ENCODE data around the gene RPSA.
"Not testable (repeated sequence)": the region's sequence is repeated elsewhere in the genome, so short reads cannot be mapped to it uniquely, and the experiment has no call there.

The RPSA gene

DNA sequence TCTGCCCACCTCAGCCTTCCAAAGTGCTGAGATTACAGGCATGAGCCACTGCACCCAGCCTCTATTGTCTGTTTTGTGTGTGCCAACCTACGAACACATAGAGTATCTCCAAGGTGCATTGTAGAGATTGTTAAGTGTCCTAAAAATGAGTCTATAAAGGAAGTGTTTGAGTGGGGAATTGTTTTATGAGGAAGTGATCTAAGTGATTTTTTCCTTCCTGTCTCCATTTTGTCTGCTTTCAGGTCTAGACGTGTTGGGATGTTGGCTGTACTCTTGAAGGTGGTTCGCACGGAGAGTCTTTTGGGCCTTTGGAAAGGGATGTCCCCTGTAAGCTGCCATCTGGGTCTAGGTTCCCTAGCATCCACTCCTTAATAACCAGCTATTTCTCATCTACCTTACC, 16.3 kb upstream of the RPSA start:
- DNase-seq, result no peak

DNA sequence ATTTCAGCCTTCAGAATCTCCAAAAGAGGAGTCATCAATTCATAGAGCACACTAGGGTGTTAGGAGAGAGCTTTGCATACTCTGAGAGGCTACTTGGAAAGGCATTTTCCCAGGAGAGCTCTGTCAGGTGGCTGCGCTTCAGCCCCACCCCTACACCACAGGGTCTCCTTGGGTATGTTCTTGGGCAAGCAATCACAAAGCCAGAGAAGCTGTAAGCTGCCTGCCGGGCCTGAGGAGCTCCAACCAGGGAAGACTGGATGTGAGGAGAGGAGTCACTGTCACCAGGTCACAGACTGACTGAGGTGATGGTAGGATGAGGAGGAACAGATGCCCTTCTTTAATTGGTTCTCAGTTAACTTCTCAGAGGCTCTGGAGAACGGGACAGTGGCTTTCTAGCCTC, 9.8 kb upstream of the RPSA start:
- no peak for DNase-seq

DNA sequence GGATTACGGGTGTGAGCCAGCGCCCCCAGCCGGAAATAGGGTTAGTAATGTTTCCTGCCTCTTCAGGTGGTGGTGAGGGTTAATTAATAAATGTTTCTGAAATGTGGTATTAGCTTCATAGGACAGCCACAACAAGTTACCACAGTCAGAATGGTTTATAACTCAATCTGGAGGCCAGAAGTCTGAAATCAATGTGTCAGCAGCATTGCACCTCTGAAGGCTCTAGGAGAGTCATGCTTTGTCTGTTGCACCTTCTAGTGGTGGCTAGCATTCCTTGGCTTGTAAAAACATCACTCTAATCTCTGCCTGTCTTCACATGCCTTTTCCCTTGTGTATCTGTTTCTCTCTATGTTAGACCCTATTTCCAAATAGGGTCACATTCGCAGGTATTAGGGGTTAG, 7.8 kb upstream of the RPSA start:
- no peak for DNase-seq

DNA sequence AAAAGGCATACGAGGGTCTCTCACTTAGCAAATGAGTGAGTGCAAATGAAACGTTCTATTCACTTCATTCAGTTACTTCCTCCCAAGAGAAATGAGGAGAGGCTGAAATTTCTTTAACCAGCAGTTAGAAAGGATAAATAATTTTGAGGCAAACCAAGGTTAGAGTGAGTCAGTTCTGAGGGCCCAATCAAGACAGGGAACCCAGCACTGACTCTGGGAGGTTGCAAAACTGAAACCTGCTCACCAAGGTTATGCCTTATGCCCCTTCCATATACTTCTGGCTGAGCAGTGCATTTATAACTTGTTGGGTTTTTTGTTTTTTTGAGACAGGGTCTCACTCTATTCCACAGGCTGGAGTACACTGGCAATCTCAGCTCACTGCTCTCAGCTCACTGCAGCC, 4.5 kb upstream of the RPSA start:
- DNase-seq, result no peak

DNA sequence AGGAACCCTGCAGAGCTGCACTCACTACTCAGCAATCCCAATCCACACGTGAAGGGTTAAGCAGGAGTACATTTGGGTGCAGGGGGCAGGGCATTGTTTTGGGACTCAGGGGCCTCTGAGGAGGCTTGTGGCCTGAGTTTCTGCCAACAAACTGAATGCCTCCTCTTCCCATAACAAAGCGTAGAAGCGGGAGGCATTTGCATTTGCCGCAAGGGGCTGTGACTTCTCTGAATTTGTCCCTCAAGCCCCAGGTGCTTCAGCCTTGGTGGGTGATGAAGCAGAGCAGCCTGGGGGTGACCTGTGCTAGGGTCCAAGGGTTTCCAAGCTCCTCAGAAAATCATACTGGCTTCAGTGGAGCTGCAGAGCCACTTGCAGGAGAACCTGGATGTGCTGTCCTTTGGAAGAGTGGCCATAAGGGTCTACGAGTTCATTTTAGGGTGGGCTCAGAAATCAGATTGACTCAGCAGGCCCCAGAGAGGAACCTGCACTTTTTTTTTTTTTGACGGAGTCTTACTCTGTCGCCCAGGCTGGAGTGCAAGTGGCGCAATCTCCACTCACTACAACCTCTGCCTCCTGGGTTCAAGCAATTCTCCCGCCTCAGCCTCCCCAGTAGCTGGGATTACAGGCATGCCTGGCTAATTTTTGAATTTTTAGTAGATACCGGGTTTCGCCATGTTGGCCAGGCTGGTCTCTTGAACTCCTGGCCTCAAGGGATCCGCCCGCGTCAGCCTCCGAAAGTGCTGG, 1.4 kb upstream of the RPSA start:
- no peak for DNase-seq

DNA sequence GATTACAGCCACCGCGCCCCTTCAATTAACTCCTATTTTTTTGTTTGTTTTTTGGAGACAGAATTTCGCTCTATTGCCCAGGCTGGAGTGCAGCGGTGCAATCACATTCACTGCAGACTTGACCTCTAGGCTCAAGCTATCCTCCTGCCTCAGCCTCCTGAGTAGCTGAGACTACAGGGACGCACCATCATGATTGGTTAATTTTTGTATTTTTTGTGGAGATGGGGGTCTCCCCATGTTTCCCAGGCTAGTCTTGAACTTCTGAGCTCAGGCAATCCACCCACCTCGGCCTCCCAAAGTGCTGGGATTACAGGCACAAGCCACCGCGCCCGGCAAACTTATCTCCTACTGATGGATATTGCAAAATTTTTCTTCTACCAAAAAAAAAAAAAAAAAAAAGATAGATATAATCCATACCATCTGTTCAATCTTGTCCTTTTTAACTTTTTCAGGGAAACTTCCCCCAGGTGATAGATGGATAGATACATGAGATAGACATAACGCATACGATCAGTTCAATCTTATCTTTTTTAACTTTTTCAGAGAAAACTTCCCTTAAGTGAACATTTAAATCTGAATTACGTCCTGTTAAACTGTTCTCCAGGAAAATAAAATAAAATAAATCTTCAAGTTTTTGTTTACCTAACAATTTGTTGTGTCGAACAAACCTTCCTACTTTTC, 693 bp upstream of the RPSA start:
- DNase-seq, result no peak

DNA sequence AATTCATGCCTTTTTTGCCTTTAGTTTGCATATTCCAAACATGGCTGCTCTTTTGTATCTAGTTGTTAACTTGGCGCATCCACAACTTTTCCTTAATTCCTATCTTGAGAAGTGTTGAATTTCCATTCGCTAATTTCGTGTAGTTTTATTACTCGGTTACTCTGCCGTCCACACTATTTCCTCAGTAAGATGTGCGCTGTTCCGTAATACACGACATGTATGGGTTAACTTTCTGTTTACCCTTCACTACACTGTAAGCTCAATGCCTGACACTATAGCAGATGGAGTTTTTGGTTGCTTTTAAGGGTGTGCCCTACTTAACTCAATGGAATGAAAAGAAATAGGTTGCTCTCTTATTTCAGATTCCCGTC, 724 bp downstream of the RPSA start:
- DNase-seq, result no peak

DNA sequence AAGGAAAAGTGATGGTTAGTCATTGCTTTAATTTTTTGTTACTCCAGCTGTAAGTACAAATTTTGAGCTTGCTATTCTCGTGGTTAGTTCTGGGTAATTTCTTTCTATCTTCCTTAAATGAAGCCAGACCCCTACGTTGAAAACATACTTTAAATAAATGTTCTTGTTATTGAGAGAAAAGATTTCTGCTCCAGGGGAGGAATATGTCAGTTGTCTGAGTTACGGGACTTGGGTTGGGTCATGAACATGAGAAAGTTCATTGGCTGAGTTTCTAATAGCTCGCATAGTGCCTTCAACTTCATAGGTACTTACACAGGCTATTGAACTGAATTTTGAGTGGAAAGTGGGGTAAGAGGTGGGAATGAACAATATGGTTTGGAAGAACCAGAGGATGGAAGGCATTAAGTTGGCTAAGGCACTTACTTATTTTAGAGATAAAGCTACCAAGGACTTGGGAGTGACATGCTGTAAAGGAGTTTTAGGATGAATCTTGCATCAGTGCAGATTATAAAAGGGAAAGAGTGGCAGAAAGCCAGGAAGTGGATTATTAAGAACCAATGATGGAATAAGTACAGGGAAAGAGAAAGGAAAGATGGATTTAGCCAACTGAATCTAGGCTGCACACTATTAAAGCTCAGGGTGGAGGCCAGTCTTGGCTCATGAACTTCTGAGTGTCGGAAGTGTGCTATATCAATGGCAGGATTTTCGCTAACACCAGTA, 1.4 kb downstream of the RPSA start:
- DNase-seq, result no peak

DNA sequence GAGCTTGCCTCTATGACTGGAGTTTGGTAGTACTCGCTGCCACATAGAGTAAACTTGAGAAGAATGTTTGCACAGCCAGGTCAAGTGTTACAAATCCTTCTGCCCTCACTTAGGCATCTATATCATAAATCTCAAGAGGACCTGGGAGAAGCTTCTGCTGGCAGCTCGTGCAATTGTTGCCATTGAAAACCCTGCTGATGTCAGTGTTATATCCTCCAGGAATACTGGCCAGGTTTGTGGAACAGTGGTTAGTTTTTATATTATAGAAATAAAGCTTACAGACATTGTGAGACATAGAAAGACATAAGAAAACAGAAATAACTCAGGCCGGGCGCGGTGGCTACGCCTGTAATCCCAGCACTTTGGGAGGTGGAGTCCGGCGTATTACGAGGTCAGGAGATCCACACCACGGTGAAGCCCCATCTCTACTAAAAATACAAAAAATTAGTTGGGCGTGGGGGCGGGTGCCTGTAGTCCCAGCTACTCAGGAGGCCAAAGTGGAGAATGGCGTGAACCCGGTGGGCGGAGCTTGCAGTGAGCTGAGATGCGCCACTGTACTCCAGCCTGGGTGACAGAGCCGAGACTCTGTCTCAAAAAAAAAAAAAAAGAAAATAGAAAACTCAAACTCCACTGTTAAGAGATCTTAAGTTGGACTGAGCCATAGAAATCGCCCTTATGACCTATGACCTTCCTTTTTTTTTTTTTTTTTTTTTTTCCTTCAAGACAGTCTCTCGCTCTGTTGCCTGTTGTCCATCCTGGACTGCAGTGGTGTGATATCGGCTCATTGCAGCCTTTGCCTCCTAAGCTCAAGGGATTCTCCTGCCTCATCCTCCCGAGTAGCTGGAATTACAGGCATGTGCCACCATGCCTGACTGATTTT, 2.2 kb downstream of the RPSA start:
- peak; percentile 57 for DNase-seq

DNA sequence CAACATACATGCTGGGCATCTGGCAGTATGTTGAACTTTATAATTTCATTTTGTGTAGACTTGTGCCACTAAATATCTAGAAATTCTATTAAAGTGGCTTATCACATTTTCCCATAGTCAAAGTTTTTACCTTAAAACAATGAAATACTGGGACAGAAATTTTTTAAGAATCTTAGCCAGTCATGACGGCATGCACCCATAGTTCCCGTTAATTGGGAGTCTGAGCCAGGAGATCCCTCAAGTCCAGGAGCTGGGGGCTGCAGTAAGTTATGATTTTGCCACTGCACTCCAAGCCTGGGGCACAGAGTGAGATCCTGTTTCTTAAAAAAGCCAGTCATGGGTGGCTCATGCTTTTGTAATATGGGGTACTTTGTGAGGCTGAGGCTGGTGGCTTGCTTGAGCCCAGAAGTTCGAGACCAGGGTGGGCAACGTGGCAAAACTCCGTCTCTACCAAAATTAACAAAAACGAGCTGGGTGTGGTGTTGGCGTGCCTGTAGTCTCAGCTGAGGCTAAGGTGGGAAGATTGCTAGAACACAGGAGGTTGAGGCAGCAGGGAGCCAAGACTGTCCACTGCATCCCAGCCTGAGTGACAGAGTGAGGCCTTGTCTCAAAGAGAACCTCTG, 3.1 kb downstream of the RPSA start:
- no peak for DNase-seq

DNA sequence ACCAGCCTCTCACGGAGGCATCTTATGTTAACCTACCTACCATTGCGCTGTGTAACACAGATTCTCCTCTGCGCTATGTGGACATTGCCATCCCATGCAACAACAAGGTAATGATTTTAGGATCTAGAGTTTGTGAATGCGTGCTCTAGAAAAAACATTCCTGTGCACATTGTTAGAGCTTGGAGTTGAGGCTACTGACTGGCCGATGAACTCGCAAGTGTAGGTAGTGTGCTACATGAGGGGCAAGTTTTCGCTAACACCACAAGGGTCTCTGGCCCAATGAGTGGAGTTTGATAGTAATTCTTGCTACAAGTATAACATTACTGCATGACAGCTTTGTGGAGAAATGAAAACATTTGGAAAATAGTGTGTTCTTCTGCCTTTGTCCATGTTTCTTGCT, 4.4 kb downstream of the RPSA start:
- DNase-seq, result no peak

DNA sequence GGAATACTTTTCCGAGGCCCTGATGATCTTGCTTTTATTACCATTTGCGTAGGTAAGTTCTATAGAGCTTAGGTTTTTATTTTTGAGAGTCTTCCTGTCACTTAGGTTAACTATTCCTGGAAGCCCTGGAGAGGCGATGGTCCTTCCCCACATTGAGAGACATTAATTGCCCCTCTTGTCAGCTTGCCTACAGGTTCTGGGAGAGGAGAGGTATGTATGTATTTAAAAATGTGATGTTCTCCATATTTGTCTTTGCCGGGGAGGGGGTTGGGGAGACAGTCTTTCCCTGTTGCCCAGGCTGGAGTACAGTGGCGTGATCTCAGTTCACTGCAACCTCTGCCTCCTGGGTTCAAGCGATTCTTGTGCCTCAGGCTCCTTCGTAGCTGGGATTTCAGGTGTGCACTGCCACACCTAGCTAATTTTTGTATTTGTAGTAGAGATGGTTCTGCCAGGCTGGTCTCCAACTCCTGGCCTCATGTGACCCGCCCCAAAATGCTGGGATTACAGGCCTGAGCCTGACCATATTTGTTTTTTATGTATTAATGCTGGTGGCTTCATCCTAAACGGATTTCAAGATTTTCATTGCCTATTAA, 6.2 kb downstream of the RPSA start:
- DNase-seq, result no peak

DNA sequence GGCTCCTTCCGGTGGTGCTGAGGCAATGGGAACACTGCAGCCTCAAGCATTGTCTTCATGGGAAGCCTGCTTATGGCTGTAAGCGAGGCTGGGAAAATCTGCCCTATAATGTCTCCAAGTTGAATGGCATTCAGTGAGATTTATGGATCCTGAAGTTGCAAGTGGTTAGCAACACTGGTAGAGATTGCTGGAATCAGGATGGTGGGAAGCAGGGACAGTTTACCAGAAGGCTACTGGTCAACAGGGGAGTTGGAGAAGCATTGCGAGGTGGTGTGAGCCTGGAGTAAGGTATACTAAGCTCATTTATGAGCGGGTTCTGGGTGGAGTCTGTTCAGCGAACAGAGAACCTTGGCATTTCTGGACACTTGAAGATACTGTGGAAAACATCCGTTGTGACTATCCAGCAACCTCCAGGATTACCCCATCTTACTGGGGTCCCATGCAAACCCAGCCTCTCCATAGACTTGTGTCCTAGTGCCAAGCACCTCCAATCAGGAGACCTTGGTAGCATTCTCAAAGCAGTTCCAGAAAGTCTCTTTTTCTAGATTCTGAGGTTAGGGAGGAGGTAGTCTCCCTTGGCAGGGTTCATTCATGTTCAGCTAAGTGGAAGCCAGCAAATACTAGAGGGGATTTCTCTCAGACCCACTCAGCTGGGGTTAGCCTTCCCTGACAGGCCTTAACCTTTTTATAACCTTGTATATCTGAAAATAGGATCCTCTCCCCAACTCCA, 7.3 kb downstream of the RPSA start:
- no peak for DNase-seq

DNA sequence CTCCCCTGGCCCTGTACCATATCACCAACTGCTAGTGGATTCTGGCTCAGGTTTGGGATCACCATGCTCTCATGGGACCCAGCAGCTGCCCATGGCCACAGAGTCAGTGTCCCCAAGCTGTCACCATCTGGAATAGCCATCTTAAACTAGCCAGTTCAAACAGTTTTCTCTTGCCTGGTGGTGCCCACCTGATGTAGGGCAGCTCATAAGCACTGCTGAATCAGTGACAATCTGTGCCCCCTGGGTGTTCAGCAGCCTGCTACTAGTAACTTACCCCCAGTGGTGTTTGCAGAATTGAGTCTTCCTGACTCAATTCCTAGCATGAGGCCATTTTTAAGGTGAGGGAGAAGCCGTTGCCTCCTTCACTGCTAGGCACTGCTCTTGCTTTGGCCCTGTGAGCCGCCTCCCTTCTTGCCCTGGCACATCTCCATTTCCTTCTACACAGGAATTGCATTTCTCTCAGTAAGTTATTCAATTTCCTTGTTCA, 7.9 kb downstream of the RPSA start:
- peak; percentile 25 for DNase-seq

DNA sequence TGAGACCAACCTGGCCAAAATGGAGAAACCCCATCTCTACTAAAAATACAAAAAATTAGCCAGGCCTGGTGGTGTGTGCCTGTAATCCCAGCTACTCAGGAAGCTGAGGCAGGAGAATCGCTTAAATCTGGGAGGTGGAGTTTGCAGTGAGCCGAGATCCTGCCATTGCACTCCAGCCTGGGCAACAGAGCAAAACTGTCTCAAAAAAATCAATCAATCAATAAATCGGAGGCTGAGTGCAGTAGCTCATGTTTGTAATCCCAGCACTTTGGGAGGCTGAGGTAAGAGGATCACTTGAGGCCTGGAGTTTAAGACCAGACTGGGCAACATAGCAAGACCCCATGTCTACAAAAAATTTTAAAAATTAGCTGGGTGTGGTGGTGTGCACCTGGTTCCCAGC, 8.8 kb downstream of the RPSA start:
- not testable (repeated sequence) for DNase-seq

DNA sequence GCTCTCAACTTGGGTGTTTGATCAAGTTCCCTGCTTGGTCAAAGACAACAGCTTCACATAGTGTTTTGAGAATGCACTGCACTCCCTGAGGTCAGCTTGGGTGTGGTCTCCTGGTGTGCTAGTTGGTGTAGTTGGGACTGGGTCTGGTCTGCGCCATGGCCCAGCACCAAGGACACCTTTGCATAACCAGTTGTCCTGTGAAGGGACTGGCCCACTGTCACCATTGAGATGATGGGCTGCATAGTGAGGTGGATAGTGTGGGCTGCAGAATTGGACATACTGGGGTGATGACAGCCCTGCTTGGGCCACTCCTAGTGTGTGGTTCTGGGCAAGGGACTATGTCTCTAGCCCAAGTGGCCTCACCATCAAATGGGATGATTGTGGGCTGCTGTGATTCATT, 9.5 kb downstream of the RPSA start:
- peak; percentile 16 for DNase-seq

DNA sequence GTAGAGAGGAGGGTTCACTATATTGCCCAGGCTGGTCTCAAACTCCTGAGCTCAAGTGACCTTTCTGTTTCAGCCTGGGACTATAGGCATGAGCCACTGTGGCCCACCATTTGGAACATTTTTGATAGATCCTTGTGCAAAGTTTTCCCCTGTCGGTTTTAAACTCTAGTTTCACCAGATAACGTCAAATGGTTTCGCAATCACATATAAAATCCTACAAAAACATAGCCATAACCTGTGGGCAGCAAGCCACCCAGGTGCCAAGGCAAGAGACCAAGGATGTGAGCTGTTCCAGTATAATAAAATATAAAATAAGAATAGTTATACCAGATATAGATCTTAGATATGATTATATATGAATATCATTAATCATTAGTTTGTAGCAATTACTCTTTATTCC, 10.5 kb downstream of the RPSA start:
- not testable (repeated sequence) for DNase-seq

DNA sequence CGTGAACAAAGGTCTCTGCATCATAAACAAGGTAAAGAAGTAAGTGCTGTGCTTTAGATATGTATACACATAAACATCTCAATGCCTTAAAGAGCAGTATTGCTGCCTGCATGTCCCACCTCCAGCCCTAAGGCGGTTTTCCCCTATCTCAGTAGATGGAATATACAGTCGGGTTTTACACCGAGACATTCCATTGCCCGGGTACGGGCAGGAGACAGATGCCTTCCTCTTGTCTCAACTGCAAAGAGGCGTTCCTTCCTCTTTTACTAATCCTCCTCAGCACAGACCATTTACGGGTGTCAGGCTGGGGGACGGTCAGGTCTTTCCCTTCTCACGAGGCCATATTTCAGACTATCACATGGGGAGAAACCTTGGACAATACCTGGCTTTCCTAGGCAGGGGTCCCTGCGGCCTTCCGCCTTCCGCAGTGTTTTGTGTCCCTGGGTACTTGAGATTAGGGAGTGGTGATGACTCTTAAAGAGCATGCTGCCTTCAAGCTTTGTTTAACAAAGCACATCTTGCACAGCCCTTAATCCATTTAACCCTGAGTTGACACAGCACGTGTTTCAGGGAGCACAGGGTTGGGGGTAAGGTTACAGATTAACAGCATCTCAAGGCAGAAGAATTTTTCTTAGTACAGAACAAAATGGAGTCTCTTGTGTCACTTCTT, 12.2 kb downstream of the RPSA start:
- DNase-seq, result not testable (repeated sequence)

DNA sequence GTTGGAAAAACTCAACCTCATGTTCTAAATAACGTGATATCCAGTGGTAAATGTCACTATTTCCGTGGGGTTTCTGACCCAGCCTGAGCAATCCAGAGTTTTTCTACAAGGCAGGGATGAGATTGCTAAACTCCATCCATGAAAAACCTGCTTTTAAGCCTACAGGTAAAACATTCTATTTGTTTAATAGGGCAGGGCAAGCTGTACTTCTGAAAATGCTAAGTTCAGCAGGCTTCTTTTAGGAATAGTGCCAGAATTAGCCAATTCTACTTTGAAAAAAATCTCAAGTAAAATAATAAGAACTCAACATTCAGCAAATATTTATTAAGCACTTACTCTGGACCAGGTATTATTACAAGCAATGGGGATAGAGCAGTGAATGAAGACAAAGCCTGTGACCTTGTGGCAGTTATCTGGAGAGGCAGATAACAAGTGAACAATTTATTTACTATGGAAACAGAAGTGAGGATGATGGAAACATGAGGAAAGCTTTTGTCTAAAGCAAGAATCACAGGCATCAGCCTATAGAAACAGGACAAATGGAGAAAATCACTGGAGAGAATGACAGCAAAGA, 13.3 kb downstream of the RPSA start:
- no peak for DNase-seq

DNA sequence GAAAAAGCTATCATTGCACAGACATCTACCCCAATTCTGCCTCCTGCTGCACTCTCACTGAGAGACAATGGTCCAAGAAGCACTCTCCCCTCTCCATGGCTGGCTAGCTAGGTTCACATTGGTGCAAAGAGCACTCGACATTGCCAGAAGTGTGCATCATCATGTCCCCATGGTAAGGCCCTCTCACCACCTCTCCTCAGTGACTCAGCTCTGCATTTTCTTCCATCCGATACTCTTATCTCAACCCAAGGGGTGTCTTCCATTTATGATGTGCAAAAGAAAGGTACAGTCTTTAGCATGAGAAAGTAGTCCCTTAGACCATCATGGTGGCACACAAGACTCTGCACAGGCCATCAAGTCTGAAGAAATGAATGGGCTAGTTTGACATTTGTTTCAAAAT, 14.0 kb downstream of the RPSA start:
- DNase-seq, result no peak

Measured in activated naive CD4-positive, alpha-beta T cell treated with anti-CD3 and anti-CD28 coated beads, Interleukin-2, amount 50 U/mL, for 16 hours (primary cell).